HuH-7.5 (cell line): ENCODE measurements around the gene CENPP.

ENCODE experiments used
- DNase-seq: peaks from one replicate; pipeline ENCODE4 v3.0.0; 2011; ENCODE audit warnings: low spot score

The CENPP gene

GRCh38 chr9:92325269-92325990, at the start of gene CENPP, which contains the start of gene NOL8:
CENPP (plus strand) TSS chr9:92325953.
NOL8 (minus strand) TSS chr9:92325350; CDS start chr9:92324161, 1,189 bp downstream.
- peak; percentile 71 for DNase-seq

- DNase-seq: no peak
These were observed 49.3 kb upstream of the CENPP start for GRCh38 chr9:92276331-92277032.

GRCh38 chr9:92278110-92278509, 47.6 kb upstream of the CENPP start:
- no peak for DNase-seq

- no peak for DNase-seq
These were observed 46.5 kb upstream of the CENPP start for GRCh38 chr9:92279302-92279701.

GRCh38 chr9:92289708-92290390, 35.9 kb upstream of the CENPP start:
- no peak for DNase-seq

GRCh38 chr9:92290785-92291429, 34.8 kb upstream of the CENPP start:
- no peak for DNase-seq

GRCh38 chr9:92291577-92291976, 34.2 kb upstream of the CENPP start:
- no peak for DNase-seq

- no peak for DNase-seq
These were observed 33.2 kb upstream of the CENPP start for GRCh38 chr9:92292338-92293074.

GRCh38 chr9:92293075-92293354, 32.7 kb upstream of the CENPP start:
- DNase-seq: no peak

- peak; percentile 89 for DNase-seq
These were observed 32.1 kb upstream of the CENPP start, which contains the start of gene IARS1 for GRCh38 chr9:92293452-92294296. IARS1 (minus strand) TSS chr9:92293697; CDS start chr9:92289419, 4,278 bp downstream.

GRCh38 chr9:92294297-92294676, 31.5 kb upstream of the CENPP start:
- no peak for DNase-seq

GRCh38 chr9:92295240-92295790, 30.4 kb upstream of the CENPP start:
- no peak for DNase-seq

- no peak for DNase-seq
These were observed 29.9 kb upstream of the CENPP start for GRCh38 chr9:92295827-92296258.

- no peak for DNase-seq
These were observed 28.1 kb upstream of the CENPP start for GRCh38 chr9:92297611-92298010.

- no peak for DNase-seq
These were observed 27.7 kb upstream of the CENPP start for GRCh38 chr9:92298036-92298435.

- DNase-seq: no peak
These were observed 26.6 kb upstream of the CENPP start for GRCh38 chr9:92299116-92299515.

GRCh38 chr9:92300936-92301335, 24.8 kb upstream of the CENPP start:
- DNase-seq: no peak

- no peak for DNase-seq
These were observed 16.9 kb upstream of the CENPP start for GRCh38 chr9:92308893-92309292.

GRCh38 chr9:92310562-92310961, 15.2 kb upstream of the CENPP start:
- no peak for DNase-seq

- no peak for DNase-seq
These were observed 12.7 kb upstream of the CENPP start for GRCh38 chr9:92312887-92313623.
